ENCODE measurements around the gene BRI3.

Gene BRI3, protein sequence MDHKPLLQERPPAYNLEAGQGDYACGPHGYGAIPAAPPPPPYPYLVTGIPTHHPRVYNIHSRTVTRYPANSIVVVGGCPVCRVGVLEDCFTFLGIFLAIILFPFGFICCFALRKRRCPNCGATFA

GRCh38 chr7:98280791-98281756, at the start of gene BRI3:
BRI3 (plus strand) TSS chr7:98281686; CDS start chr7:98281796, 110 bp downstream.
- peak; percentile 18 to 98 (median 87) for DNase-seq

- no peak for DNase-seq
These were observed 49.3 kb upstream of the BRI3 start for GRCh38 chr7:98232263-98232585.

DNA sequence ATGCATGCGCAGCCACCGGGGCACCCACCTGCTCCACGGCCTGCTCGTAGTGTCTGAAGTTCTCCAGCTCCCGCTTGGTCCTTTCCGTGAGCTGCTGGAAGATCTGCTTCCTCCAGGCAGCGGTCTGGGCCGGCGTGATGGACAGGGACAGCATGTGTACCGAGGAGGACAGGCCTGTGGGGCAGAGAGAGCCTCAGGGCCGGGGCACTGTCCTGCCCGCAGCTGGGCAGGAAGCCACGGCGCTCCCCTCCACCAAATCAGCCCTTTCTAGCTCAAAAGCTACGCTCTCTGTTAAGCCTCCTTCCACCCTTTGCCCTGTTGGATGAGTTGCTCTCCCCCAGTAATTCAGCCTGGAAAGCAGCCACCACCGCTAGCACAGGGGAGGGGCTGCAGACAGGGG, 48.7 kb upstream of the BRI3 start:
- DNase-seq: no peak

DNA sequence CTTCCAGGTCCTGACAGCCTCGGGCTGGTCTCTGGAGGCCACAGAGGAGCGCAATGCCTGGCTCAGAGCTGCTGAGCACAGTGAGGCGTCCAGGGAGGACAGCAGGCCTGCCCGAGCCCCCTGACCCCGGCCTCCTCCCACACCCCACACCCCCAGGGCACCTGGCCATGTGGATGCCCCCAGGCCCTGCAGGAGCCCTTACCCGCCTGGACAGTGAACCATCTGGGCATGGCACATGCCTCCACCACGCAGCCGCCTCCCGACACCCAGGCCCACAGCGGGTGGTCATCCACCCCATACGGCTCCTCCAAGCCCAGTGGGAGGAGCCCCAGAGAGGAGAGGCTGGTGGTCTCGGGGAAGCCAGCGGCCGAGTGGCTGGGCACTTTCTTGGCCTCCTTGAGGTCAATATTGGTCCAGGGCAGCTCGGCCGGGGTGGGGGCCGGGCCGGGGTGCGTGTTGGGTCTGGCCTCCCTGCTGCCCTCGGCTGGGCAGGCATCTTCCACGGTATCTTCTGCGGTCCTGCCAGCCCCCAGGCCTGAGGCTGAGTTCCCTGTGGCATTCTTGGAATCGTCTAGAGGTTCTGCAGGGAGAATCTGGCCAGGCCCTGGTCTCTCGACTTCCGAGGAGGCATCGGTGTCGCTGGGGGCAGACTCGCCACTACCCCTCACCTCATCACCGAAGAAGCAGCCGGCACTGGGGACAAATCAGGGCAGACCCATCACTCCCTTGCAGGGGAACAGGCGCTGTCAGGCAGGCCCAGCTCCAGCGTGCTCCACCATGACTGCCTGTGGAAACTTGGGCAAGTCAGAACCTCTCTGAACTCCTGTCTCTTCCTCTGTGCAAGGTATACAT, 48.0 kb upstream of the BRI3 start:
- no peak for DNase-seq

GRCh38 chr7:98234429-98235147, 46.9 kb upstream of the BRI3 start:
- no peak for DNase-seq

DNA sequence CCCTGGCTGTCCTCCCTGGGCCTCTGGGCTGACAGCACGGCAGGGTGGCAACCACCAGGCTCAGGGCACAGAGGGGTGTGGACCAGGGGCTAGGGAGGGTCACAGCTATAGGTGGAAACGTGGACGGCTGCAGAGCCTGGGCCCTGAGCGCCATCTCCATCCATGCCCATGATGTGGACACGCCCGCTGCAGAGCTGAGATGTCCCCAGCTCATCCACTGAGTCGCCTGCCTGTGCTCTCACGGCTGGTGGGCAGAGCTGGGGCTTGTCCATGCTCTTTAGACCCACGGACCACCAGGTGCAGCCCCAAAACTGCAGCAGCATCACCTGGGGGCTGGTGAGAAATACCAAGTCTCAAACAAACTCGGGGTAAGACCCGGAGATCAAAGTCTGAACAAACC, 45.6 kb upstream of the BRI3 start:
- DNase-seq: no peak

DNA sequence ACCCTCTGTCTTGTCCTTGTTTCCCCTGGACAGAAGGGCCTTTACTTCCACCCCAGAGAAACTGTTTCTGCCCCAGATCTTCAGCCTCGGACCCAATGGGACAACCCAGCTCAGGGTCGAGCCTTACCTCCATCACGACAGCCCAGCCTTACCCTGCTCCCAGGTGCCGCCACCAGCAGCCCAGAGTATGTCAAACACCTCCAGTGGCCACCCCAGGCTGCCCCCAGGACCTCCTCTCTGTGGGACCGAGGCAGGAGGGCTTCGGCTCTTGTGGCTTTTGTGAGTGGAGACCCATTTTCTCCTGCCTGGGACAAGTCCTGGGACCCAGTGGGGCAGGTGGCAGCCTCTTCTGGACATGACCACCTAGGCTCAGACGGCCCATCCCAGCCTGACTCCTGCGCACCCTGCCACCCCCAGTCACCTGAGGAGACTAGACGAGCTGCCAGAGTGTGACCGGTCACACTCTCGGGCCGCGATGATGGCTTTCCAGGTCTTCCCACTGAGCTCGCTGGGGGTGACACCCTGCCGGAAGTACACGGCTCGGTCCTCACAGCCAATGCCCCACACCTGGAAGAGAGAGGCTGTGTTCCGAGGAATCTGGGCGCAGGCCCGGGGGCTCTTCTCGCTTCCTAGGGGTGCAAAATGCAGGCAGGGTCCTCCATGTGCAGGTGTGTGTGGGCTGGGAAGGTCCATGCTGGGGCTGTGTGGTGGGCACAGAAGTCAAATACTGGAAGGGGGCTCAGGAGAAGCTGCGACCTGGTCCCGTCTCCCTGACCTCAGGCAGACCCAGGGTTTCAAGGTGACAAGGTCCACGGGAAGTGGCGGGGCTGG, 44.9 kb upstream of the BRI3 start:
- no peak for DNase-seq

DNA sequence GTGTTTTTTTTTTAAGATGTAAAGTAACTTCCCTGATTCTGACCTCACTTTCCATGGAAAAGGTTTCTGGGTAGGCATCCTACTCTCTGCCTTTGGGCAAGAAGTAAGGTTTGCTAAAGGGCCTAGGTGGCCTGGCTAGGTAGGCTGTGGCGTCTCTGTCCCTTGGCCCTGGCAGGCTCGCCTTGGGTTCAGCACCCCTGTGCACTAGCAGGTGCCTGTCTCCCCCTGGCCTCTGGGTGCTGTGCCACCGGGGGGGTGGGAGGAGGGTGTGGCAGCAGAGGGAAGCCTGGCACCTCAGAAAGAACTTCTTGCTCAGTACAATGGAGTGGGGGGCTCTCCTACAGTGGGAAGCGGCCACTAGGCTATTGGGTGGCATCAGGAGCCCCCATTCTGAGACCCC, 43.4 kb upstream of the BRI3 start:
- no peak for DNase-seq

GRCh38 chr7:98238976-98239375, 42.5 kb upstream of the BRI3 start:
- DNase-seq: no peak

GRCh38 chr7:98240961-98241673, 40.4 kb upstream of the BRI3 start:
- peak in 28 of 58 donors; percentile 2 to 65 (median 13) for DNase-seq

GRCh38 chr7:98241674-98242241, 39.7 kb upstream of the BRI3 start:
- no peak for DNase-seq

GRCh38 chr7:98242342-98242741, 39.1 kb upstream of the BRI3 start:
- no peak for DNase-seq

DNA sequence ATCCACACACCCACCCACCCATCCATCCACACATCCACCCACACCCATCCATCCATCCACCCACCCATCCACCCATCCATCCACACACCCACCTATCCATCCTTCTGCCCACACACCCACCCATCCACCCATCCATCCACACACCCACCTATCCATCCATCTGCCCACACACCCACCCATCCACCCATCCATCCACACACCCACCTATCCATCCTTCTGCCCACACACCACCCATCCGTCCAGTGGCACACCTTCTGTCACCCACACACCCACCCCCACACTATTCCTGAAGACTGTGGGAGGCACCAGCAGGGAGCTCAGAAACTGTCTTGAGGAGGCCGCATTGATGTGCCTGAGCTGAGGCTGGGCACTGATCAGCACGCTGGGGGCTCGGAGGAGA, 38.6 kb upstream of the BRI3 start:
- no peak for DNase-seq

GRCh38 chr7:98244871-98245270, 36.6 kb upstream of the BRI3 start:
- no peak for DNase-seq

DNA sequence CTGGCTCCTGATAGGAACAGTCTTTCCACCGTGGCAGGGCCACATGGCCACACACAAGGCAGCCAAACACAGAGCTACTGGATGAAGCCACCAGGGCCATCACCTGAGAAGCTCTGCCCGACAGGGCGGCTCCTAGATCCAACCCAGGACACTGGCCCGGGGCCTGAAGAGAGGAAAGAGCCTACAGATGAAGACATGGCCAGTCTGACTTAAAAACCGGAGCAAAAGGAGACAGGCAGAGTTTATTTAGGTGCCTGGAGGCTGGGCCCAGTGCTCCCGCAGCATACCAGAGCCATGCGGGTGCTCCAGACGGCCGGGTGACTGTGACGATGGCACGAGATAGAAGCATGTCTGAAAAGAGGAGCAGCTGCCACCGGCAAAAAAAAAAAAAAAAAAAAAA, 33.3 kb upstream of the BRI3 start:
- no peak for DNase-seq

DNA sequence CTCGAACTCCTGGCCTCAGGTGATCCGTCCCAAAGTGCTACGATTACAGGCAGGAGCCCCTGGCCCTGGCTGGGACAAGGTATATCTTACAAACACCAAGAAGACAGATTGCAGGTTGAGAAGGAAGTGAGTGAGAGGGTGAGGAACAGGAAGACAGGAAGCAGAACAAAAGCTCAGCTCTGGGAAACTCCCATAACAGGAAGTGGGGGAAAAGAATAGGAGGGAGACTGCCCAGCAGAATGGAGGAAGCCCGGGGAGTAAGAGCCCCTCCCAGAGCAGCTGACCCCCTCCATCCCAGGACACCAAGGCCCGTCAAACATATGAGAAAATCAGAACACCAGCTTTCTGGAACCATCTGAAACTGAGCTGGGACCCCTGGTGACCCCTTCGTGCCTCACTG, 32.4 kb upstream of the BRI3 start:
- DNase-seq: no peak

GRCh38 chr7:98250789-98251188, 30.7 kb upstream of the BRI3 start:
- DNase-seq: no peak

DNA sequence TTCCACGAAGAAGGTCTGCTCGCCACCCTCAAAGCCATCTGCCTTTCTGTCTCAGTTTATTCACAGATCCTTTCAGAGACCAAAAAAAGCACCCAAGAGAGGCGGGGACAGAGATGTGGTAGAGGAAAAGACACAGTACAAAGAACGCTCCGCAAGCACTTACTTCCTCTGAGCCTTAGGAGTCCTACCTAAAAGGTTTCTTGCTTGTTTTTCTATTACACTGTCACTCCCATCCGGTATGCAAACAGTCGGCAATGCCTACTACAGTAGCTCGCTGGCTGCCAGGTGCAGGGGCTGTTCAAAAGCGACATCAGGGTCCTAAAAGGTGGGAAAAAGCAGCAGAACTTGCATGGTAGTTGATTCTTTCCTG, 30.3 kb upstream of the BRI3 start:
- DNase-seq: peak in 6 of 58 donors; percentile 6 to 33 (median 14)
